GM19467 (cell line): ENCODE measurements around the gene PTCD2.

ENCODE experiments used
- ATAC-seq: cut with Tn5 transposase; IDR thresholded peaks from one replicate; pipeline ENCODE4 v1.9.1; 2021; ENCODE audit warnings: mild to moderate bottlenecking, moderate library complexity; ENCODE audit not compliant: unreplicated experiment

The PTCD2 gene

GRCh38 chr5:72408603-72409002, 88.4 kb downstream of the PTCD2 start:
- ATAC-seq = no peak

- ATAC-seq = no peak
These were observed 90.6 kb downstream of the PTCD2 start for GRCh38 chr5:72410688-72411295.

GRCh38 chr5:72412283-72413055, 92.3 kb downstream of the PTCD2 start:
- ATAC-seq = no peak

- no peak for ATAC-seq
These were observed 95.6 kb downstream of the PTCD2 start for GRCh38 chr5:72415616-72416325.

- no peak for ATAC-seq
These were observed 97.3 kb downstream of the PTCD2 start for GRCh38 chr5:72417333-72418062.
